HEK293 (cell line): Measurements from ENCODE around the gene FCER2.

Source experiments
- BCL11B ChIP-seq: fragments of 450-650 bp; formaldehyde crosslinking; IDR thresholded peaks from 2 replicates; pipeline ENCODE4 v1.5.1; 2016; ENCODE audit warnings: low read depth, missing biosample characterization, missing genetic modification characterization
- REPIN1 ChIP-seq: fragments of 450-650 bp; formaldehyde crosslinking; IDR thresholded peaks from 2 replicates; pipeline ENCODE4 v1.5.1; 2017; ENCODE audit warnings: missing biosample characterization, missing genetic modification characterization, low read depth
- ZNF341 ChIP-seq: fragments of 450-650 bp; formaldehyde crosslinking; IDR thresholded peaks from 2 replicates; pipeline ENCODE4; 2016; ENCODE audit warnings: low read depth, missing biosample characterization, missing genetic modification characterization
- ZNF354C ChIP-seq: fragments of 450-650 bp; formaldehyde crosslinking; IDR thresholded peaks from 2 replicates; pipeline ENCODE4 v1.5.1; 2016; ENCODE audit warnings: missing biosample characterization, missing genetic modification characterization, low read depth, borderline replicate concordance

DNA sequence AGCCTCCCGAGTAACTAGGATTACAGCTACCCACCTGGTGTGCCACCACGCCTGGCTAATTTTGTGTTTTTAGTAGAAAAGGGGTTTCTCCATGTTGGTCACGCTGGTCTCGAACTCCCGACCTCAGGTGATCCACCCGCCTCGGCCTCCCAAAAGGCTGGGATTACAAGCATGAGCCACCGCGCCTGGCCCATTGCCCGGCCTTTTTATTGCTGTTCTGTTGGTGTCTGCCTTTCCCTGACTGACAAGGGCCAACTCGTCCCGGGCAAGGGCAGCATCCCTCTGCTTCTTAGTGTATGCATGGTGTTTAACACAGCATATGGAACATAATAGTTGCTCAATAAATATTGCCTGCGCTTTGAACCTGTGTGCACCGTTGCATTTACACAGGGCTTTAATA, 39.3 kb downstream of the FCER2 start:
- TF ChIP-seq REPIN1 (no peak), BCL11B (tag by site-specific recombination) (no peak), ZNF341 (tag by site-specific recombination) (no peak), ZNF354C (tag by site-specific recombination) (no peak)
